OCI-LY7 (cell line): Measurements from ENCODE around the gene NACC1.

Experiments
- CTCF ChIP-seq: fragments of 200-600 bp; sonication (generic); conservative IDR thresholded peaks from 2 replicates; pipeline ENCODE4 v1.5.1; 2014; ENCODE audit warnings: mild to moderate bottlenecking, antibody characterized with exemption, low read length, moderate library complexity, mixed read lengths
- EZH2phosphoT487 ChIP-seq: fragments of 200-600 bp; sonication (generic); IDR thresholded peaks from 2 replicates; pipeline ENCODE4 v1.6.1; 2018; ENCODE audit warnings: low read depth, borderline replicate concordance, mild to moderate bottlenecking, mixed run types, antibody characterized with exemption, low read length, moderate library complexity, mixed read lengths

- TF ChIP-seq EZH2phosphoT487 = no peak
- no peak for TF ChIP-seq CTCF
Measured at GRCh38 chr19:13076320-13076719, 41.7 kb upstream of the NACC1 start.
